ENCODE results near the gene FGD3.

- no peak for TF ChIP-seq CTCF (IDR thresholded peaks at IDR 0.05)
- TF ChIP-seq POLR2A (IDR thresholded peaks at IDR 0.05), result no peak
Measured at GRCh38 chr9:93053781-93054331, 106.5 kb downstream of the FGD3 start.

Measured in right lobe of liver (tissue), 4 donors.